HepG2 (cell line): Measurements from ENCODE around the gene FGFR3. TPM values are rescaled to one million over a fixed set of nuclear protein-coding genes. Genes with fewer than 3 reads are reported as not detected.
A peak's percentile ranks its signal among the peaks of the same experiment; 100 is the strongest.

Experiments
- DPF2 ChIP-seq: sonication (generic); formaldehyde crosslinking; IDR thresholded peaks from 2 replicates; pipeline ENCODE4 v1.4.0; 2020; ENCODE audit warnings: mild to moderate bottlenecking, low read depth, missing genetic modification reagents, borderline replicate concordance
- FOXA1 ChIP-seq, 2 experiments: fragments of 450-650 bp in 1 of 2; sonication (generic) in 1 of 2; formaldehyde crosslinking in 1 of 2; IDR thresholded peaks; 2 replicates each; pipeline versions ENCODE4 v1.4.0 to v1.6.1; 2016 to 2020; ENCODE audit warnings: missing genetic modification reagents in 1 of 2
- HDAC1 ChIP-seq: sonication (generic); formaldehyde crosslinking; IDR thresholded peaks from 2 replicates; pipeline ENCODE4 v1.5.1; 2020; ENCODE audit warnings: mild to moderate bottlenecking, missing genetic modification reagents
- HINFP ChIP-seq: sonication (generic); formaldehyde crosslinking; IDR thresholded peaks from 2 replicates; pipeline ENCODE4 v1.4.0; 2020; ENCODE audit warnings: low read depth, mild to moderate bottlenecking, missing genetic modification reagents
- HMGXB3 ChIP-seq: sonication (generic); formaldehyde crosslinking; IDR thresholded peaks from 2 replicates; pipeline ENCODE4 v1.4.0; 2020; ENCODE audit warnings: missing genetic modification reagents, borderline replicate concordance
- MAF1 ChIP-seq: sonication (generic); formaldehyde crosslinking; IDR thresholded peaks from 2 replicates; pipeline ENCODE4 v1.5.0; 2020; ENCODE audit warnings: missing genetic modification reagents, borderline replicate concordance
- MED13 ChIP-seq: sonication (generic); formaldehyde crosslinking; IDR thresholded peaks from 2 replicates; pipeline ENCODE4 v1.5.0; 2020; ENCODE audit warnings: missing genetic modification reagents
- NR1H2 ChIP-seq: sonication (generic); formaldehyde crosslinking; IDR thresholded peaks from 2 replicates; pipeline ENCODE4 v1.8.1; 2022; ENCODE audit warnings: low read depth, missing genetic modification reagents, borderline replicate concordance
- RERE ChIP-seq: IDR thresholded peaks from 2 replicates; pipeline ENCODE4 v1.6.1; 2016; ENCODE audit warnings: low read depth, missing genetic modification reagents, missing compliant biosample characterization
- ZBTB46 ChIP-seq: sonication (generic); formaldehyde crosslinking; IDR thresholded peaks from 2 replicates; pipeline ENCODE4 v1.4.0; 2020; ENCODE audit warnings: mild to moderate bottlenecking, missing genetic modification reagents, borderline replicate concordance
- ZFP1 ChIP-seq: IDR thresholded peaks from 2 replicates; pipeline ENCODE4 v1.6.1; 2016
- ZMAT5 ChIP-seq: sonication (generic); formaldehyde crosslinking; IDR thresholded peaks from 2 replicates; pipeline ENCODE4 v1.5.0; 2020; ENCODE audit warnings: mild to moderate bottlenecking, low read depth, missing genetic modification reagents, borderline replicate concordance
- ZNF619 ChIP-seq: sonication (generic); formaldehyde crosslinking; IDR thresholded peaks from 2 replicates; pipeline ENCODE4 v1.4.0; 2020; ENCODE audit warnings: mild to moderate bottlenecking, missing genetic modification reagents
- polyA plus RNA-seq, 8 experiments: library from polyadenylated mRNA; depleted of rRNA in 3 of 8; stranded (reverse) in 7 of 8; unstranded in 1 of 8; fragments of >200 nt; fragmentation: Illumina TruSeq in 4 of 8; extraction: Trizol in 4 of 8; gene quantifications; 2 replicates each; pipeline versions ENCODE4 v1.2.1 to v1.2.3, GENCODE V29; 2011 to 2016; ENCODE audit warnings: low read depth in 4 of 8, missing spikeins in 1 of 8, mixed read lengths in 1 of 8; ENCODE audit not compliant: insufficient read depth in 1 of 8
- total RNA-seq, 5 experiments: library from RNA; depleted of rRNA; stranded (reverse); fragments of >200 nt; fragmentation: Illumina TruSeq; extraction: Trizol; gene quantifications; 2 replicates each; pipeline ENCODE4 v1.2.3, GENCODE V29; 2016; ENCODE audit warnings: low read depth in 1 of 5

Gene FGFR3
- total and polyA plus RNA-seq, 2 of the 13 experiments (the other 11 are each of a cell fraction or from before 2014, with no cell fraction given), result 103 to 109 TPM

- peak; percentile 87 for TF ChIP-seq MED13 (CRISPR knock-in tag)
- no peak for TF ChIP-seq MAF1
- TF ChIP-seq DPF2 (CRISPR knock-in tag), result no peak
- peak; percentile 82 for TF ChIP-seq HINFP (CRISPR knock-in tag)
- no peak for TF ChIP-seq FOXA1 (IDR thresholded peaks at IDR 0.05)
- TF ChIP-seq FOXA1 (CRISPR knock-in tag; IDR thresholded peaks at IDR 0.05), result no peak
- TF ChIP-seq ZNF619 (CRISPR knock-in tag), result 0 out of 2 replicates have a peak, but pooled peaks have one; percentile 31
- TF ChIP-seq ZFP1 (CRISPR knock-in tag), result 0 out of 2 replicates have a peak, but pooled peaks have one; percentile 66
- peak; percentile 91; the same call in 1 of the 2 replicates for TF ChIP-seq ZBTB46 (CRISPR knock-in tag)
- peak; percentile 76 for TF ChIP-seq HDAC1 (CRISPR knock-in tag)
- 0 out of 2 replicates have a peak, but pooled peaks have one; percentile 49 for TF ChIP-seq NR1H2
- TF ChIP-seq ZMAT5 (CRISPR knock-in tag), result no peak
- peak; percentile 71; the same call in 1 of the 2 replicates for TF ChIP-seq HMGXB3 (CRISPR knock-in tag)
- peak; percentile 66 for TF ChIP-seq RERE (CRISPR knock-in tag)
These were observed 13.3 kb upstream of the FGFR3 start (continued) for GRCh38 chr4:1779588-1780382.
